PC-9 (cell line): ENCODE results near the gene ETV6. TPM values are rescaled to one million over a fixed set of nuclear protein-coding genes. Genes with fewer than 3 reads are reported as not detected.

ENCODE experiments used
- BruUV-seq: library from RNA; stranded (reverse); fragments of 400-500 nt; replicated peaks from 2 replicates; lab custom pipeline; 2021; lab: Mats Ljungman, UMichigan
- CTCF ChIA-PET: fragments of 300-600 bp; sonication (Branson Sonifier 250); formaldehyde crosslinking; loops from one replicate; lab custom pipeline; 2022; ENCODE audit warnings: antibody characterized with exemption; lab: Charles Lee
- POLR2A ChIA-PET: fragments of 300-600 bp; sonication (Branson Sonifier 250); formaldehyde crosslinking; loops from one replicate; lab custom pipeline; 2022; ENCODE audit warnings: antibody characterized with exemption; ENCODE audit not compliant: unreplicated experiment; lab: Charles Lee
- DNase-seq, 2 experiments: peaks; one replicate each; pipeline versions ENCODE4 v3.0.0 to v3.0.0-alpha.2; 2015 to 2022; ENCODE audit warnings: mixed read lengths in 1 of 2
- H2AFZ ChIP-seq: fragments of 200-600 bp; sonication (generic); 2 replicates; pipeline ENCODE4 v1.8.1; 2017; ENCODE audit warnings: antibody characterized with exemption
- H3F3A ChIP-seq: fragments of 200-600 bp; sonication (generic); 2 replicates; pipeline ENCODE4 v1.8.1; 2017; ENCODE audit warnings: antibody characterized with exemption, mild to moderate bottlenecking, low read depth; ENCODE audit not compliant: insufficient read depth
- H3K27ac ChIP-seq: fragments of 200-600 bp; sonication (generic); 2 replicates; pipeline ENCODE4 v1.6.1; 2016; ENCODE audit warnings: mixed run types
- H3K27me3 ChIP-seq: fragments of 200-600 bp; sonication (generic); 2 replicates; pipeline ENCODE4 v1.6.1; 2016; ENCODE audit warnings: low read depth, mixed run types; ENCODE audit not compliant: insufficient read depth
- H3K36me3 ChIP-seq: fragments of 200-600 bp; sonication (generic); 2 replicates; pipeline ENCODE4 v1.6.1; 2016; ENCODE audit warnings: low read depth, mixed run types
- H3K4me1 ChIP-seq: fragments of 200-600 bp; sonication (generic); replicated peaks from 2 replicates; pipeline ENCODE4 v1.6.1; 2016; ENCODE audit warnings: mixed run types; ENCODE audit not compliant: insufficient read depth
- H3K4me2 ChIP-seq: fragments of 200-600 bp; sonication (generic); 2 replicates; pipeline ENCODE4 v1.6.1; 2017; ENCODE audit warnings: mixed run types
- H3K4me3 ChIP-seq: fragments of 200-600 bp; sonication (generic); 2 replicates; pipeline ENCODE4 v1.6.1; 2016; ENCODE audit warnings: mixed run types
- H3K79me2 ChIP-seq: fragments of 200-600 bp; sonication (generic); 2 replicates; pipeline ENCODE4 v1.6.1; 2017; ENCODE audit warnings: low read depth, mixed run types
- H3K9me2 ChIP-seq: fragments of 200-600 bp; sonication (generic); 2 replicates; pipeline ENCODE4 v1.8.1; 2017; ENCODE audit warnings: mild to moderate bottlenecking; ENCODE audit not compliant: insufficient read depth
- H3K9me3 ChIP-seq: fragments of 200-600 bp; sonication (generic); 2 replicates; pipeline ENCODE4 v1.8.1; 2016; ENCODE audit warnings: low read depth; ENCODE audit not compliant: insufficient read depth
- H4K20me1 ChIP-seq: fragments of 200-600 bp; sonication (generic); 2 replicates; pipeline ENCODE4 v1.8.1; 2017; ENCODE audit not compliant: insufficient read depth
- EZH2 ChIP-seq: fragments of 200-600 bp; sonication (generic); IDR thresholded peaks from 2 replicates; pipeline ENCODE4 v1.8.0; 2017; ENCODE audit warnings: antibody characterized with exemption, low read depth
- intact Hi-C: fragments of 100-400 bp; cut with micrococcal nuclease; formaldehyde crosslinking; loops from one replicate; pipeline ENCODE4 v1.10.0; 2022; ENCODE audit not compliant: unreplicated experiment
- total RNA-seq: library from RNA; stranded (reverse); gene quantifications from 2 replicates; pipeline ENCODE4 v1.2.3, GENCODE V29; 2021
- TF ChIP-seq, protein P1 (sequence below): fragments of 200-600 bp; sonication (generic); conservative IDR thresholded peaks from 2 replicates; pipeline ENCODE4 v1.6.1; 2017; ENCODE audit warnings: mixed run types, antibody characterized with exemption, mild to moderate bottlenecking, moderate library complexity

The ETV6 gene
- total RNA-seq, 1 experiment from 2014 or later = 62.8 TPM

DNA sequence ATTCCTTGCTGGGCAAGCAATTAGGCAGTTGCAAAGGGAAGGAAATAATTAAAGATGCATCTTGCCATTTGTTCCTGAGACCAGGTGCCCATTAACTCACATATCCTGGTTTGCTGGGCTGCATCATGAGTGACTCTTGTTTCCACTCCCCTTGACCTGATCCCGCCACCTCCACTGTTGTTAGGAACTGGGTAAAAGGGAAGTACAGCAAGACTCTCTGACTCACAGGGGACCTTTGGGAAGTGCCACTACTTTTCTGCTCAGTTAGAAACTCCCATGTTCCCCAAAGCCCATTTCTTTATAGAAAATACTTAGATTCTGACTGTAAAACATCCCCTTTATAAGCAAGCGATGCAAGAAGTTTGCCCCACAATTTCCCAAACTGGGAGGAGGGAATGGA is 235.2 kb downstream of the ETV6 start:
- H3K27ac ChIP-seq = peak overlapping the region; percentile 99
- H3F3A ChIP-seq = peaks cover 52% of the 10 kb centered on the region
- intact Hi-C loops = loop anchor here (1.0 to 2.0 kb wide), 8 partner anchors 9 to 304 kb away; no protein-coding TSS in a partner anchor
- no peak overlapping the region for H2AFZ ChIP-seq
- peaks cover 31% of the 10 kb centered on the region for H3K79me2 ChIP-seq
- TSS peak; percentile 92 for BruUV-seq
- no peaks in the 10 kb centered on the region for H4K20me1 ChIP-seq
- DNase-seq = peak; percentile 48 to 86
- POLR2A ChIA-PET = no interaction called here
- H3K27me3 ChIP-seq = no peaks in the 10 kb centered on the region
- peaks cover 47% of the 10 kb centered on the region for H3K4me1 ChIP-seq
- H3K9me2 ChIP-seq = no peaks in the 10 kb centered on the region
- H3K36me3 ChIP-seq = peaks cover 26% of the 10 kb centered on the region
- H3K9me3 ChIP-seq = no peaks in the 10 kb centered on the region
- TF ChIP-seq, protein P1, sequence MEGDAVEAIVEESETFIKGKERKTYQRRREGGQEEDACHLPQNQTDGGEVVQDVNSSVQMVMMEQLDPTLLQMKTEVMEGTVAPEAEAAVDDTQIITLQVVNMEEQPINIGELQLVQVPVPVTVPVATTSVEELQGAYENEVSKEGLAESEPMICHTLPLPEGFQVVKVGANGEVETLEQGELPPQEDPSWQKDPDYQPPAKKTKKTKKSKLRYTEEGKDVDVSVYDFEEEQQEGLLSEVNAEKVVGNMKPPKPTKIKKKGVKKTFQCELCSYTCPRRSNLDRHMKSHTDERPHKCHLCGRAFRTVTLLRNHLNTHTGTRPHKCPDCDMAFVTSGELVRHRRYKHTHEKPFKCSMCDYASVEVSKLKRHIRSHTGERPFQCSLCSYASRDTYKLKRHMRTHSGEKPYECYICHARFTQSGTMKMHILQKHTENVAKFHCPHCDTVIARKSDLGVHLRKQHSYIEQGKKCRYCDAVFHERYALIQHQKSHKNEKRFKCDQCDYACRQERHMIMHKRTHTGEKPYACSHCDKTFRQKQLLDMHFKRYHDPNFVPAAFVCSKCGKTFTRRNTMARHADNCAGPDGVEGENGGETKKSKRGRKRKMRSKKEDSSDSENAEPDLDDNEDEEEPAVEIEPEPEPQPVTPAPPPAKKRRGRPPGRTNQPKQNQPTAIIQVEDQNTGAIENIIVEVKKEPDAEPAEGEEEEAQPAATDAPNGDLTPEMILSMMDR = no peak
- no peak for TF ChIP-seq EZH2
- H3K4me3 ChIP-seq = peak overlapping the region; percentile 28; the same call in 1 of the 2 replicates
- H3K4me2 ChIP-seq = peak overlapping the region; percentile 76
- CTCF ChIA-PET = no interaction called here

- peaks cover 45% of the 10 kb centered on the region for H3F3A ChIP-seq
- intact Hi-C loops = loop anchor here (1.0 to 2.0 kb wide), 9 partner anchors 7 to 305 kb away; no protein-coding TSS in a partner anchor
- peaks cover 26% of the 10 kb centered on the region for H3K36me3 ChIP-seq
- no peaks in the 10 kb centered on the region for H3K27me3 ChIP-seq
- POLR2A ChIA-PET = interaction anchor here (0.5 to 0.9 kb wide), 9 partner anchors 10 to 1450 kb away, joined by 3 to 7 read pairs (median 4); partner anchors contain the start of gene ETV6
- TF ChIP-seq EZH2 = no peak
- TF ChIP-seq, protein P1 = no peak
- DNase-seq = peak; percentile 89 to 99
- peaks cover 39% of the 10 kb centered on the region for H3K4me1 ChIP-seq
- no peaks in the 10 kb centered on the region for H4K20me1 ChIP-seq
- no TSS peak for BruUV-seq
- H3K9me3 ChIP-seq = no peaks in the 10 kb centered on the region
- peaks cover 24% of the 10 kb centered on the region for H3K79me2 ChIP-seq
- H3K9me2 ChIP-seq = no peaks in the 10 kb centered on the region
- peak overlapping the region; percentile 35; the same call in 1 of the 2 replicates for H3K4me3 ChIP-seq
- H2AFZ ChIP-seq = no peak overlapping the region
- peak overlapping the region; percentile 99 for H3K27ac ChIP-seq
- H3K4me2 ChIP-seq = peak overlapping the region; percentile 76
- CTCF ChIA-PET = interaction anchor here (0.6 to 1.2 kb wide), 4 partner anchors 124 to 306 kb away, joined by 3 to 9 read pairs (median 4); no protein-coding TSS in a partner anchor
These were observed 236.0 kb downstream of the ETV6 start for GRCh38 chr12:11885261-11886038.

DNA sequence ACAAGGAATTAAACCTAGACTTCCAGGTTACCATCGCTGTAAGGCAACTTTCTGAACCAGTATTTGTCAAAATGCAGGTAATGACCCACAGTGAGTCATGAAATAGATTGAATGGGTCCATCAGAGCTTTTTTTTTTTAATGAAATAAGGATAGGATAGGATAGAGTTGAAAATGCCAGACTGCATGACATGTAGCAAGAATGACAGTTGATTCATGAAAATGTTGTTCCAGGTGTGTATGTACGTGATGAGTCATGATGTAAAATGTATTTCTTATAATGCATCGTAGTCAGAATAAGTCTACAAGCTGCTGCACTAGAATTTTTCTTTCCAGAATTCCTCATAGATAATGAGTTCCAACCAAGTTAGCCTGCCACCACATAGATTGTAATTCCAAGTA is 236.9 kb downstream of the ETV6 start:
- peak overlapping the region; percentile 99 for H3K27ac ChIP-seq
- no peak overlapping the region for H2AFZ ChIP-seq
- peak overlapping the region; percentile 35; the same call in 1 of the 2 replicates for H3K4me3 ChIP-seq
- peaks cover 45% of the 10 kb centered on the region for H3F3A ChIP-seq
- peak overlapping the region; percentile 76 for H3K4me2 ChIP-seq
- no TSS peak for BruUV-seq
- intact Hi-C loops = loop anchor here (1.0 kb wide), 1 partner anchor 8 kb away; no protein-coding TSS in a partner anchor
- TF ChIP-seq, protein P1 = no peak
- TF ChIP-seq EZH2 = no peak
- no peaks in the 10 kb centered on the region for H3K27me3 ChIP-seq
- H3K36me3 ChIP-seq = peaks cover 22% of the 10 kb centered on the region
- H4K20me1 ChIP-seq = no peaks in the 10 kb centered on the region
- H3K79me2 ChIP-seq = peaks cover 15% of the 10 kb centered on the region
- CTCF ChIA-PET = interaction anchor here (0.6 to 1.2 kb wide), 4 partner anchors 123 to 307 kb away, joined by 3 to 9 read pairs (median 4); no protein-coding TSS in a partner anchor
- POLR2A ChIA-PET = interaction anchor here (0.6 to 0.7 kb wide), 3 partner anchors 19 to 237 kb away, joined by 3 to 7 read pairs (median 6); partner anchors contain the start of gene ETV6
- no peaks in the 10 kb centered on the region for H3K9me3 ChIP-seq
- peaks cover 39% of the 10 kb centered on the region for H3K4me1 ChIP-seq
- DNase-seq = peak in 1 of 2 experiments; percentile 72
- no peaks in the 10 kb centered on the region for H3K9me2 ChIP-seq
